Caco-2 (cell line): ENCODE measurements around the gene GLT1D1. TPM values are rescaled to one million over a fixed set of nuclear protein-coding genes. Genes with fewer than 3 reads are reported as not detected.

ENCODE experiments used
- BruUV-seq: library from RNA; stranded (reverse); fragments of 400-500 nt; replicated peaks from 2 replicates; lab custom pipeline; 2021; lab: Mats Ljungman, UMichigan
- CTCF ChIA-PET: fragments of 300-600 bp; sonication (Branson Sonifier 250); formaldehyde crosslinking; loops from one replicate; lab custom pipeline; 2022; ENCODE audit warnings: antibody characterized with exemption; lab: Charles Lee
- POLR2A ChIA-PET: fragments of 300-600 bp; sonication (Branson Sonifier 250); formaldehyde crosslinking; loops from one replicate; lab custom pipeline; 2022; ENCODE audit warnings: antibody characterized with exemption; lab: Charles Lee
- DNase-seq, 2 experiments: peaks; one replicate each; pipeline versions ENCODE4 v3.0.0 to v3.0.0-alpha.2; 2020 to 2022
- H3K27me3 ChIP-seq: replicated peaks from 2 replicates; pipeline ENCODE4 v1.6.0; 2011; ENCODE audit warnings: low read length; ENCODE audit not compliant: control insufficient read depth, insufficient read depth
- H3K36me3 ChIP-seq: 2 replicates; pipeline ENCODE4 v1.5.1; 2011; ENCODE audit warnings: low read length; ENCODE audit not compliant: control insufficient read depth, insufficient read depth
- H3K4me1 ChIP-seq: fragments of 250-450 bp; sonication (Bioruptor Pico); 2 replicates; pipeline ENCODE4 v1.5.1; 2020; ENCODE audit warnings: mild to moderate bottlenecking
- H3K4me3 ChIP-seq: 2 replicates; pipeline ENCODE4 v1.5.1; 2011; ENCODE audit warnings: low read depth, mild to moderate bottlenecking, control low read depth, low read length
- H3K9me3 ChIP-seq: fragments of 250-450 bp; sonication (Bioruptor Pico); 2 replicates; pipeline ENCODE4 v1.5.1; 2020; ENCODE audit warnings: mild to moderate bottlenecking, moderate library complexity
- H3K27ac Mint-ChIP-seq: one replicate; pipeline ENCODE4 v1.8.0; 2022; ENCODE audit warnings: mixed read lengths; ENCODE audit not compliant: unreplicated experiment
- H3K27me3 Mint-ChIP-seq: one replicate; pipeline ENCODE4 v1.8.0; 2022; ENCODE audit warnings: mixed read lengths; ENCODE audit not compliant: insufficient read depth, unreplicated experiment
- H3K36me3 Mint-ChIP-seq: one replicate; pipeline ENCODE4 v1.8.0; 2022; ENCODE audit warnings: mild to moderate bottlenecking, mixed read lengths; ENCODE audit not compliant: insufficient read depth, unreplicated experiment
- H3K4me1 Mint-ChIP-seq: one replicate; pipeline ENCODE4 v1.8.0; 2022; ENCODE audit warnings: low read depth, mixed read lengths; ENCODE audit not compliant: unreplicated experiment
- H3K4me3 Mint-ChIP-seq: one replicate; pipeline ENCODE4 v1.8.0; 2022; ENCODE audit warnings: mild to moderate bottlenecking, moderate library complexity, mixed read lengths; ENCODE audit not compliant: unreplicated experiment
- H3K9me3 Mint-ChIP-seq: one replicate; pipeline ENCODE4 v1.8.0; 2022; ENCODE audit warnings: mixed read lengths; ENCODE audit not compliant: unreplicated experiment
- CTCF ChIP-seq, 2 experiments: fragments of 200-600 bp in 1 of 2; IDR thresholded peaks; 1 replicate in 1 of 2; 2 replicates in 1 of 2; pipeline versions ENCODE4 v1.5.1 to v1.8.0; 2011 to 2022; ENCODE audit warnings: antibody characterized with exemption in 1 of 2, control low read depth in 1 of 2, inconsistent platforms in 1 of 2, low read depth in 1 of 2, low read length in 1 of 2, mild to moderate bottlenecking in 1 of 2, moderate library complexity in 1 of 2; ENCODE audit not compliant: insufficient read depth in 1 of 2, severe bottlenecking in 1 of 2, unreplicated experiment in 1 of 2
- intact Hi-C: fragments of 100-400 bp; cut with micrococcal nuclease; formaldehyde crosslinking; loops from one replicate; pipeline ENCODE4 v1.10.0; 2022; ENCODE audit not compliant: unreplicated experiment
- total RNA-seq: library from RNA; stranded (reverse); gene quantifications from 2 replicates; pipeline ENCODE4 v1.2.3, GENCODE V29; 2022

The GLT1D1 gene
- total RNA-seq, 1 experiment from 2014 or later, result not detected

GRCh38 chr12:128816643-128816920 is 36.7 kb upstream of the GLT1D1 start:
- H3K36me3 ChIP-seq, result no peaks in the 10 kb centered on the region
- intact Hi-C loops, result no loop called here
- no peaks in the 10 kb centered on the region; the same call in 1 of the 2 replicates for H3K4me1 ChIP-seq
- ChIA-PET CTCF (no interaction called here), POLR2A (no interaction called here)
- no peak overlapping the region for H3K27ac Mint-ChIP-seq
- no peak overlapping the region for H3K4me3 ChIP-seq
- no peak overlapping the region for H3K4me3 Mint-ChIP-seq
- peaks cover 20% of the 10 kb centered on the region for H3K36me3 Mint-ChIP-seq
- no peak for DNase-seq
- TF ChIP-seq CTCF (IDR thresholded peaks at IDR 0.05; ENCODE audit: insufficient read depth in 1 of 2, low read depth in 1 of 2, low read length in 1 of 2, severe bottlenecking in 1 of 2, unreplicated experiment in 1 of 2), result no peak
- BruUV-seq, result no TSS peak
- peaks cover 11% of the 10 kb centered on the region for H3K4me1 Mint-ChIP-seq
- no peaks in the 10 kb centered on the region for H3K9me3 Mint-ChIP-seq
- H3K9me3 ChIP-seq, result no peaks in the 10 kb centered on the region
- no peaks in the 10 kb centered on the region for H3K27me3 ChIP-seq
- no peaks in the 10 kb centered on the region for H3K27me3 Mint-ChIP-seq

DNA sequence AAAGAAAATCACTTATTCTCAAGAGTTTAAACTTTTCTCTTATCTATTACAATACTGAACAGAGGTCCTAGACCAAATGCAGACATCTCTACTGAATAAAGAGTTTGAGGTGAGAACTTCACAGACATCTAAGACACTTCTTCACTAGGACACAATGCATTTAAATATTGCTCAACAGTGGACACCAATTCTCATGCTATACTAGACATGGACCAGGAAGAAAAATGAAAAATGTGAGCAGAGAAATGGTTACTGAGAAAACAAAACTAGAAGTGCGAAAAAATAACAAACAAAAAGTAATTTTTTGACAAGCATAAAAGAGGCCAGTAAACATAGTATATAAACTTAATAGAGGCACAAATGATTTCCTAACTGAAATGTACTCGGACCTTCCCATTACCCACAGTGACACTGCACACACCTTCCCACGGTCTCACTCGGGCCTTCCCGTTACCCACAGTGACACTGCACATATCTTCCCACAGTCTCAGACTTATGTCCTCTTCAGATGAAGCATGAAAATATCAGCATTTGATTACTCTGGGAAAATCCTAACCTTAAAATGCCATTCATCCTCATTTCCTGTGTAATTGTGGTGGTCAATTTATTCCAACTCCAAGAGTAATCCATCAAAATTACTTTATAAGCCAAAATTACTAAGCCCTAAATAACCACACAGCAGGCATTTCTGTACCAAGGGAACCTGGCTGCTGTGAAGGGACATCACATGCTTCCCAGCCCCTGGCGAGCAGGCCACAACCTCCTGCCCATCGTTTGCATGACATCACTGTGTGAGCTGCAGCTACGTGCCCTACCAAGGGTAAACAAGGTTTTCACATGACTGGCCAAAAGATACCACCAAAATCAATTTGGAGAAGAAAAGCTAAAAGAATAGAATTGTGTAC is 35.9 kb upstream of the GLT1D1 start:
- TF ChIP-seq CTCF (IDR thresholded peaks at IDR 0.05; ENCODE audit: insufficient read depth in 1 of 2, low read depth in 1 of 2, low read length in 1 of 2, severe bottlenecking in 1 of 2, unreplicated experiment in 1 of 2), result no peak
- BruUV-seq, result no TSS peak
- DNase-seq, result no peak
- Mint-ChIP-seq H3K4me1 (peaks cover 19% of the 10 kb centered on the region), H3K9me3 (no peaks in the 10 kb centered on the region), H3K27me3 (no peaks in the 10 kb centered on the region), H3K4me3 (no peak overlapping the region), H3K36me3 (peaks cover 27% of the 10 kb centered on the region), H3K27ac (no peak overlapping the region)
- CTCF ChIA-PET, result no interaction called here
- POLR2A ChIA-PET, result no interaction called here
- H3K4me1 ChIP-seq, result no peaks in the 10 kb centered on the region; the same call in 1 of the 2 replicates
- intact Hi-C loops, result no loop called here
- no peaks in the 10 kb centered on the region for H3K9me3 ChIP-seq
- no peak overlapping the region for H3K4me3 ChIP-seq
- H3K27me3 ChIP-seq, result no peaks in the 10 kb centered on the region
- no peaks in the 10 kb centered on the region for H3K36me3 ChIP-seq

DNA sequence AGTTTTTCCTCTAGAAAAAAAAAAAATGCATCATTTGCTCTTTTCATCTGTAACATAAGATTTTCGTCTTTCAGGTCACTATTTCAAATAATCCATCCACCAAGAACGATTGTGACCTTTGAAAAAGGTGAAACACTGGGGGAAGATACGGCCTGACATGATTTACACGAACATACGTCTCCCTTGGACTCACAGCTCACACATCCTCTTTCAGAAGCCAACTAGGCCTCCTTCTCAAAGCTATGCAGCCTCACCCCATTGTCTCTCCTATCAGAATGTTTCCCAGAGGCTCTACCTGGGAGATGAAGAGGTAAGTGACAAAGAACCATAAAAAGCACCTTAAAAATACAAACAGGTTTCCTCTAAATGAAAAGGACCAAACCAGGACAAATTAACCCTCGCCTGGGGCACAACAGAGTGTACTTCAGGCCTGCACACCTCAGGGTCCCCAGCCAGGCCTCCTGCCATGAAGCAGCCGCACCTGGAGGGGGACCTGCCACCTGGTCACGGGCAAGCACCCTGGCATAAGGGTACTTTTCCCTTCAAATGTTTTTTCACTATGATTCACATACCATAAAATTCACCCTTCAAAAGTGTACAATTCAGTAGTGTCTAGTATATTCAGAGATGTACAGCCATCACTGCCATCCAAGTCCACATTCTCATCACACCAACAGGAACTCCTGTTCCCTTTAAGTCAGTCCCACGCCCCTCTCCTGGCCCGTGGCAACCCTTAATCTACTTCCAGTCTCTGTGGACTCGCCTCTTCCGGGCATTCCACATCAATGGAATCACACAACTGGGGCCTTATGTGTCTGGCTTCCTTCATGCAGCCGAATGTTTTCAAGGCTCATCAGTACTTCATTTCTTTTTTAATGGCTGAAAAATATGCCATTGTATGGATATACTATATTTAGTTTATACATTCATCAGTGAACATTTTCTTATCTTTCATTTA is 34.9 kb upstream of the GLT1D1 start:
- no peak for DNase-seq
- H3K36me3 Mint-ChIP-seq, result peaks cover 26% of the 10 kb centered on the region
- no peak for TF ChIP-seq CTCF (IDR thresholded peaks at IDR 0.05; ENCODE audit: insufficient read depth in 1 of 2, low read depth in 1 of 2, low read length in 1 of 2, severe bottlenecking in 1 of 2, unreplicated experiment in 1 of 2)
- no peak overlapping the region for H3K27ac Mint-ChIP-seq
- H3K9me3 Mint-ChIP-seq, result no peaks in the 10 kb centered on the region
- Histone ChIP-seq H3K9me3 (no peaks in the 10 kb centered on the region), H3K4me3 (no peak overlapping the region), H3K4me1 (no peaks in the 10 kb centered on the region; the same call in 1 of the 2 replicates), H3K36me3 (no peaks in the 10 kb centered on the region), H3K27me3 (no peaks in the 10 kb centered on the region)
- intact Hi-C loops, result no loop called here
- ChIA-PET CTCF (no interaction called here), POLR2A (no interaction called here)
- no TSS peak for BruUV-seq
- H3K4me3 Mint-ChIP-seq, result no peak overlapping the region
- H3K4me1 Mint-ChIP-seq, result peaks cover 19% of the 10 kb centered on the region
- no peaks in the 10 kb centered on the region for H3K27me3 Mint-ChIP-seq
